Measurements from ENCODE around the gene KIF25.

- no peak for TF ChIP-seq POLR2A (IDR thresholded peaks at IDR 0.05)
- TF ChIP-seq CTCF (IDR thresholded peaks at IDR 0.05) = no peak
- TF ChIP-seq POLR2AphosphoS5 (IDR thresholded peaks at IDR 0.05) = no peak
Observed at GRCh38 chr6:167990016-167990945, 7.2 kb upstream of the KIF25 start.

Data from breast epithelium (tissue), 3 donors.